Measurements from ENCODE around the gene SHBG.
"Not testable (repeated sequence)": the region's sequence is repeated elsewhere in the genome, so short reads cannot be mapped to it uniquely, and the experiment has no call there.

SHBG gene, protein sequence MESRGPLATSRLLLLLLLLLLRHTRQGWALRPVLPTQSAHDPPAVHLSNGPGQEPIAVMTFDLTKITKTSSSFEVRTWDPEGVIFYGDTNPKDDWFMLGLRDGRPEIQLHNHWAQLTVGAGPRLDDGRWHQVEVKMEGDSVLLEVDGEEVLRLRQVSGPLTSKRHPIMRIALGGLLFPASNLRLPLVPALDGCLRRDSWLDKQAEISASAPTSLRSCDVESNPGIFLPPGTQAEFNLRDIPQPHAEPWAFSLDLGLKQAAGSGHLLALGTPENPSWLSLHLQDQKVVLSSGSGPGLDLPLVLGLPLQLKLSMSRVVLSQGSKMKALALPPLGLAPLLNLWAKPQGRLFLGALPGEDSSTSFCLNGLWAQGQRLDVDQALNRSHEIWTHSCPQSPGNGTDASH

GRCh38 chr17:7629939-7630571, at the start of gene SHBG:
Gene SHBG (plus strand): TSS chr17:7630135. CDS start chr17:7630173, 38 bp downstream.
- DNase-seq = no peak

DNA sequence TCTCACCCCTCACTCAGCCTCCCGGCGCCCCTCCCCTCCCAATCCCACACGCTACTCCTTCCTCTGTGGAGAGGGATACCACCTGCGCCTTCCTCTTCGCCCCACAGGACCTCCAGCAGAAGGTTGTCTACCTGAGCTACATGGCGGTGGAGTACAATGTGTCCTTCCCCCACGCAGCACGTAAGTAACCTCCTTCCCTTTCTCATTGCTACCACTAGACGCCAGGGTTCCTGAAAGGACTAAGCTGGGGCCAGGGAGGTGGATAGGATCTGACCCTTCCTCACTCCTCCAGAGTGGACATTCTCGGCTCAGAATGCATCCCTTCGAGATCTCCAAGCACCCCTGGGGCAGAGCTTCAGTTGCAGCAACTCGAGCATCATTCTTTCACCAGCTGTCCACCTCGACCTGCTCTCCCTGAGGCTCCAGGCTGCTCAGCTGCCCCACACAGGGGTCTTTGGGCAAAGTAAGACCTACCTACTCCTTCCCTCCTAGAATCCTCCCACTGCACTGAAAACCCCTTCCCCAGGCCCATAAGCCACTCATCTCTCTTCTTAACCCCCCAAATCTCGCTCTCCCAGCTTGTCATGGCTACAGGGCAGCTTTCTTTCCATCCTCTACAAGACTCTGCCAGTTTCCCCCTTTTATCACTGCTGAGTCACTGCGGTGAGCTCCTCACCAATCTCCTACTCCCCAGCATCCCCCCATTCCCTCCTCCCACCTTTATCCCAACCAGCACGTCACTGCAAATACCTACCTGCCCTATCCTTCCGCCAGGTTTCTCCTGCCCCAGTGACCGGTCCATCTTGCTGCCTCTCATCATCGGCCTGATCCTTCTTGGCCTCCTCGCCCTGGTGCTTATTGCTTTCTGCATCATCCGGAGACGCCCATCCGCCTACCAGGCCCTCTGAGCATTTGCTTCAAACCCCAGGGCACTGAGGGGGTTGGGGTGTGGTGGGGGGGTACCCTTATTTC, 49.0 kb upstream of the SHBG start:
- no peak for DNase-seq

- DNase-seq = no peak
These were observed 47.3 kb upstream of the SHBG start for GRCh38 chr17:7582396-7583252.

DNA sequence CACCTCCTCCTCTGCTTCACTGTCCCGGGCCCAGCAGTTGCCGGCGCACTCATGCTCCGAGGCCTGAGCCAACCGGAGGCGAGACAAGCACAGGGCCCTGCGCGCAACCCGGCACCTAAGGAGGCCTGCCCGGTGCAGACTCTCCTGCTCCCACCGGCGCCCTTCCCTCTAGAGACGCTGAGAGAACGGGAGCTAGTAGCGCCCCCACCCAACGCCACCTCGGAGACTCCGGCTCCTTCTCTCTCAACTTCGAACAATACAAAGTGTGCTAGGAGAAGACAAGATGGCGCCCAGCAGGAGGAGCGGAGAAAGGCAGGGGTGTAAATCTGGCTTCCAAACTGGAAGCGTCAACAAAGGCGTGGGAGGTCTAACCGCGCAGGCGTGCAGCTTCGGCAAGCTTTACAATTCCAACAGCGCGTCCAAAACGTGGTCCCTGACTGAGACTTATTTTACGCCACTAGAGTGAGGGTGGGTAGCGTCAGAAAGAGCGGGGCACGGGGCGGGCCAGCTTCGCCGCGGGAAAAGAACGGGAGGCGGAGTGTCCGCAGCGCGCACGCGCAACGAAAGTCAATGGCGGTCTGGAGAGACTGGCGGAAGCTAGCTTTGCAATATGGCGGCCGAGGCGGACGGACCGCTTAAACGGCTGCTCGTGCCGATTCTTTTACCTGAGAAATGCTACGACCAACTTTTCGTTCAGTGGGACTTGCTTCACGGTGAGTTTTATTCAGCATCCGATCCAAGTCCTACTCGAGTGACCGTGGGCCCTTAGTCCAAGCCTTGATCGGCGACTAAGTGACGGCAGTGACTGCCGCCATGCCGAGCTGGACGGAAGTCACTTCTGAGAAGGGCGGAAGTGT, 46.5 kb upstream of the SHBG start, which contains the start of gene MPDU1:
MPDU1 (plus strand) TSS at position 600 of the 857 bp plus-strand sequence; CDS start at position 611, 11 bp downstream.
- peak; percentile 64 for DNase-seq

- no peak for DNase-seq
These were observed 43.1 kb upstream of the SHBG start for GRCh38 chr17:7586673-7587419.

DNA sequence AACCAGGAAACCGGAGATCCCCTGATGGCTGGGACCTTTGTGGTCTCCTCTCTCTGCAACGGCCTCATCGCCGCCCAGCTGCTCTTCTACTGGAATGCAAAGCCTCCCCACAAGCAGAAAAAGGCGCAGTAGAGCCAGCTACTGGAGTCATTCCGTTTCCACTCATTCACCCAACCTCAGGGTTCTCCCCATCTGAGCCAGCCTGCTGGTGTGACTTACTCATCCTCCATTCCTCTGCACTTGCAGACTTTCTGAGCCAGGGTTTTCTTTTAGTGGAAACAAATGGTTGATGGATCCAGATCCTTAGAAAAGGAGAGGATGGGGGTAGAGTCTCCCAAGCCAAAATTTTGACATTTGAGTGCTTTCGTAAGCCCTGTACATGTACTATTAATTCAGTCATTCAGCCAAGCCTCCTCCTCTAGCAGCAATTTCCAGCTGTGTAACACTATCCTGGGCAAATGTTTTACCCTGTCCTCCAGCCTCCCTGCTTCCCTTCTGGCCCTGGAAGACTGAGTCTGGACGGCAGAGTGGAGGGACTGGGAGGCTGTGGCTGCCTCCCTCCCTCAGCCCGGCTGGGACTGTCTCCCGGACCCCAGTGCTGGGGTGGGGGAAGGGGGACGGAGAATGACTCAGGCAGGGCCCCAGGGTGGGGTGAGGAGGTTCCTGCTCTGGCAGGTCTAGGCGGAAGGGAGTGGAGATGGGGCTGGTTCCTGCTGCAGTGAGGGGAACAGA, 42.3 kb upstream of the SHBG start:
- DNase-seq = no peak

GRCh38 chr17:7588553-7589203, 41.3 kb upstream of the SHBG start:
- DNase-seq = no peak

- no peak for DNase-seq
These were observed 40.6 kb upstream of the SHBG start for GRCh38 chr17:7589204-7589868.

DNA sequence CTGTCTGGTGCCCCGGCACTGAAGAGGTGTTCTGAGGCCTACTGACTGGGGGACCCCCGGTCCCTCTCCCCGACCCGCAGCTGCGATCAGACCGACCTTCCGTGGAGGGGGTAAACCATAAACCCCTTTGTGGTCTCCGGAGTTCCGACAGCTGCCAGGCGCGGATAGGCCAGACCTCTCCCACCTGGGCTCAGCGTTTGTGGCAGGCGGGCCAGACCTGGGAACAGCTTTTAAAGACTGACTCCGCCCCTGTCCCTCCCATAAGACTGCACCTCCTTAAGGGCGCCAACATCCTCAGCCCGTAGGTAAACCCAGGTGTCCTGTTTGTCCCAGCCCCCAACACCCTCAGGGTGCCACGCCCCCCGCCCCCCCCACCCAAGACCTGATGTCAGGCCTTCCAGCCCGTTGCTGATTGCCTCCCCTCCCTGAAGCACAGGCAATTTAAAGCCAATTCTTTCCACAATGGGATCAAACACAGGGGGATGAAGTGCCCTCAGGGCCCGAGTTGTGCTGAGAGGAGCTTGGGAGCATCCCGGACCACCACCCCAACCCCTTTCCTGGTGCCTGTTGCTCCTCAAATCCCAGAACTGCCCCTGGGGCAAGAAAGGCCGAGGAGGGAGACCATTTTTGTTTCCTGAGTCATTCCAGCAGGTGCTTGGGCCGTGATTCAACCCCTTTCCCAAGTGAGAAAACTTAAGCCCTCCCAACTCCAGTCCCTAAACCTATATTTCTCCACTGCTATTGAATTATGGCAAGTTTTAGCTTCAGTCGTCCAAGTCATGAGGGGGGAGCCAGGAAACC, 39.8 kb upstream of the SHBG start, which contains the start of gene SOX15:
SOX15 (minus strand) TSS at position 204 of the 801 bp plus-strand sequence. CDS start 418 bp downstream, outside the sequence.
- DNase-seq = no peak

DNA sequence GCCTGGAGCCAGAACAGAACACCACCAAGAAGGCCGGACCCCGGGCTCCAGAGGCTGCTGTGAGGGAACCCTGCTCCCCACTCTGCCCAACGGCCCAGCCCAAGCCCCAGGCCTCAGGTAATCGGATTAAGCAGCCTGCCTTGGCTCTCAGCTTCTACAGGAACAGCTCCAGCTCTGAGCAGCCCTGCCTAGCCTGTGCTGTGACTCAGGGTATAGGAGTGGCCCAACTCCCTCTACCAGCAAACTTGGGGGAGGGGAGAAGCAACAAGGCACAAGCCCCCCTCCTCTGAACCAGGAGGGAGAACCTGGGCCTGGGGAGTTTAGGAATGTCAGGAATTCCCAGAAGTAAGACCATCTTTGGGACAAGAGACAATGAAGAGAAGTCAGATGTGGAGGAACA, 39.2 kb upstream of the SHBG start:
- DNase-seq = no peak

GRCh38 chr17:7591596-7591995, 38.3 kb upstream of the SHBG start:
- DNase-seq = no peak

DNA sequence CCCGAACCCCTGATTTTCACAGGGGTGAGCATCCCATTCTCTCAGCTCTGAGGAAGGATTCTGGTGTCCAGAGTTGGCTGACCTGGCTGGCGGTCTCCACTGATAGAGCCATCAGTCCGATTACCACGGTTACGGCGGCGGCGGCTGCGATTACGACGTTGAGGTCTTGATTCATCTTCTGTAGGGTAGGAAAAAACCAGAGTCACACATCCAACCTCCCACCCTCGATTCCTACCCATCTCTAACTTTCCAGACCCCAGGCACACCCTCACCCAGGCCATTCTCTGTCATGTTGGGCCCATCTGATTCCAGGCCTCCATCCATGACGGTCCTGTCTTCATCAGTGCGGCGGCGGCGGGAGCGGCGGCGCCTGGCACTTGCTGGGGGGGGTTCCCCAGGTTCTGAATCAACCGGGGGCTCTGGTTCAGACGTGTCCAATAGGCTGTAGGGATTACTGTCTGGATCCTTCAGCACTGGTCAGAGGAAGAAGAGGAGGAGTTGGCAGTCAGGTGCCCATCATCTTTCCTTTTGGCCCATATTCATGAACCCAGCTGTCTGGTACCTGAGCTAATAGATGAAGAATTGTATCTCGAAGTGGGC, 37.4 kb upstream of the SHBG start:
- DNase-seq = no peak

DNA sequence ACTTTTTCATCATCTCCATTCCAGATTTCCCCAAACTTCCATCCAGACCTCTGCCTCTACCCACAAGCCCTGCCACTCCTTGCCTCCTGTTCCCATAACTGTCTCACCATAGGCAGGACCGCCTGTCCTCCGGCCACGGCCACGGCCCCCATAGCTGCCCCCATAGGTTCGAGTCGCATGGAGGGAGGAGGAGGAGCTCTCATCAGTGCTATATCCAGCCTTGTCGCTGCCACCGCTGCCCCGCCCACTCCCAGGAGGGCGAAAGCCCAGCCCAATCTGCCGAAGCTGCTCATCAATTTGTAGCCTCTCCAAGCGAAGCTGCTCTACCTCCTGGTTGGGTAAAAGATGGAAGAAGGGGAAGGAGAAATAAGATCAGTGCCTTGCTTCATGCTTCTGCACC, 36.6 kb upstream of the SHBG start:
- DNase-seq = no peak

DNA sequence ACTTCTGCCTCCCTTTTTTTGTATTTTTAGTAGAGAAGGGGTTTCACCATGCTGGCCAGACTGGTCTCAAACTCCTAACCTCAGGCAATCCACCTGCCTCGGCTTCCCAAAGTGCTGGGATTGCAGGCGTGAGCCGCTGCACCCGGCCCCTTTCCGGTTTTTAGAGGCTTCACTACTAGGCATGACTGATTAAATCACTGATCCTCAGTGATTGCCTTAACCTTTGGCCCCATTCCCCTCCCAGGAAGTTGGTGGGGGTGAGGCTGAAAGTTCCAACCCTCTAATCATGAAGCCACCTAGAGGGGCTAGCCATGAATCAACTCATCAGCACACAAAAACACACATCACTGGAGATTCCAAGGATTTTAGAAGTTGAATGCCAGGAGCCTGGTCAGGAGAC, 32.4 kb upstream of the SHBG start:
- DNase-seq = not testable (repeated sequence)

GRCh38 chr17:7606280-7606679, 23.7 kb upstream of the SHBG start:
- no peak for DNase-seq

GRCh38 chr17:7610641-7611040, 19.3 kb upstream of the SHBG start:
- DNase-seq = no peak
